GM19463 (cell line): Measurements from ENCODE around the gene DDHD1.

Source experiments
- ATAC-seq: cut with Tn5 transposase; IDR thresholded peaks from one replicate; pipeline ENCODE4 v1.9.1; 2021; ENCODE audit warnings: mild to moderate bottlenecking, moderate library complexity; ENCODE audit not compliant: unreplicated experiment

DDHD1 gene

GRCh38 chr14:53001787-53002378 lies 151.2 kb downstream of the DDHD1 start:
- ATAC-seq = no peak

GRCh38 chr14:52998376-52999015 lies 154.6 kb downstream of the DDHD1 start:
- no peak for ATAC-seq

GRCh38 chr14:52996493-52996892 lies 156.6 kb downstream of the DDHD1 start:
- no peak for ATAC-seq

- ATAC-seq = no peak
Observed at GRCh38 chr14:52995998-52996397, 157.1 kb downstream of the DDHD1 start.

- no peak for ATAC-seq
Observed at GRCh38 chr14:52992236-52992870, 160.8 kb downstream of the DDHD1 start.

GRCh38 chr14:52988139-52988538 lies 165.0 kb downstream of the DDHD1 start:
- no peak for ATAC-seq

GRCh38 chr14:52987514-52987913 lies 165.6 kb downstream of the DDHD1 start:
- ATAC-seq = no peak

GRCh38 chr14:52987042-52987441 lies 166.1 kb downstream of the DDHD1 start:
- no peak for ATAC-seq
